ENCODE data around the gene LRRC36.
"Not testable (repeated sequence)": the region's sequence is repeated elsewhere in the genome, so short reads cannot be mapped to it uniquely, and the experiment has no call there.

The LRRC36 gene

DNA sequence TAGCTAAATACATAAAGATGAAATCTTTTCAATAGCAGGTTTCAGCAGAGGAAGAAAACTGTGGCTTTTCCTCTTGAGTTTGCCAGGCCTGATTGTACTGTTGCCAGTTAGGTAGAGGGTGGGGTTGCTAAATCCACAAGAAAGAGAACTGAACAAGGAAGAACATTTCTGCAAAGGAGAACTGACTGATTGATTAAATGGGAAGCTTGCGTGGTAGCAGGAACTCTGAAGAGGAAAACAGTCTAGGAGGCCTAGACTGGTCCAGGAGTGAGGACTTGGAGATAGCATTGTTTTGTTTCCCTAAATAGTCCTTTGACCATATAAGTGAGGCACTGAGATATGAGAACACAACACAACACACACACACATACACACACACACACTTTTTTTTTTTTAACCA, 18.8 kb downstream of the LRRC36 start:
- DNase-seq = no peak

DNA sequence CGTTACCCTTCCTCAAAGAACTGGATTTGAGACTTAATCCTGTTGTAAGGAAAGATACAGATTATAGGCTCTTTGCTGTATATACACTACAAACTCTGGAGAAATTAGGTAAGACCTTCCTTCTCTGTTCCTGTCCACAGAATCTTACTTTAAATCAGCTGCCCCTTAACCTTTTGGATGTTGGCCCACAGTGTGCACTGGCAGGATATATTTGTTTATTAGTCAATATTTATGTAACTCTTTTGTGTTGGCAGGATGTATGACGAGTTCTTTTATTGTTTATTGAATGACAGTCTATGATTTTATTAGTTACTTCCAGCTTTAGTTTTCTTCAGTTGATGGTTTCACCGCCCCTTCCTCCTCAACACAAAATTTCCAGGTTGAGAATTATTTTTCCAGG, 19.7 kb downstream of the LRRC36 start:
- DNase-seq = no peak

DNA sequence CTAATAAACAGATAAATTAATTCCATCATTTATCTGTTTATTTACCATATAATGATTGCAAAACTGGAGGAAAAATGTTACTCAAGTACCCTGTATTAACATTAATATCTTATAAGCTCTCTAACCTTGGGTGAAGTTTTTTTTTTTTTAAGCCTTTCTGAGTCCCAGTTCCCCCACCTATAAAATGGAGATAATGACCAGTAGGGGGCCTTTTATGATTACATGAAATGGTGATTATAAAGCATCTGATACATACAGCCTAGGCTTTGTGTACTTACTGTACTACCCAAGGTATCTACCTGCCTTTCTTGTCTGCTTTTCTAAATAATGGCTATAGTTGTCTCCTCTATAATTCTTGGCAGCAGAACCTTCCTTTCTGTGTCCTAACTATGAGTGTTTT, 22.6 kb downstream of the LRRC36 start:
- peak; percentile 32 for DNase-seq

DNA sequence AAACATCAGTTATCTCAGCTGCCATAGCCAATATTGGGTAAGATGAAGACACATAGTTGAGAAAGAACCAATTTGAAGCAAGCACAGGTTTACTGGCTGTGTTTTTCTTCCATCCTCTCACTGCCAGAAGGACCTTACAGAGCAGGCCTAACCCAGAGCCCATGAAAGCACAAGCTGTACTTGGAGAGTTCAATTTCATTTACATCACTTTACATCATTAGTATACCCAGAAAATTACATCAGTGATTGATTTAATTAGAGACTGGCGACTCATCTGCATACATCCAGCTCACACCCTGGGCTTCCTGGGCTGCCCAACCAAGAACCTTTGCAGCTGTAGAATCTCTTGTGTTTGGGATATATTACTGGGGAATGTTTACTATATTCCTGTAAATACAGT, 23.7 kb downstream of the LRRC36 start:
- DNase-seq = no peak

DNA sequence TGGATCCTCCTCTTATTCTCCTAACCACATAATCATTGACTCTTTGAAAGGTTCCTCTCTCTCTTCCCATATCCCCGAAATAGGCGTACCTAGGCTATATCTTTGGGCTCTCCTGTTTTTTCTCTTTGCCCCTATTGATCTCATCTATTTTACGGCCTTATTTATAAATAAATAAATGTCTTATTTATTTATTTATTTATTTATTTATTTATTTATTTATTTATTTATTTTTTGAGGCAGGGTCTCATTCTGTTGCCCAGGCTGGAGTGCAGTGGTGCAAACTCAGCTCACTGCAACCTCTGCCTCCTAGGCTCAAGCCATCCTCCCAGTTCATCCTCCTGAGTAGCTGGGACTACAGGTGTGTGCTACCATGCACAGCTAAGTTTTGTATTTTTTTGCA, 25.8 kb downstream of the LRRC36 start:
- DNase-seq = not testable (repeated sequence)

DNA sequence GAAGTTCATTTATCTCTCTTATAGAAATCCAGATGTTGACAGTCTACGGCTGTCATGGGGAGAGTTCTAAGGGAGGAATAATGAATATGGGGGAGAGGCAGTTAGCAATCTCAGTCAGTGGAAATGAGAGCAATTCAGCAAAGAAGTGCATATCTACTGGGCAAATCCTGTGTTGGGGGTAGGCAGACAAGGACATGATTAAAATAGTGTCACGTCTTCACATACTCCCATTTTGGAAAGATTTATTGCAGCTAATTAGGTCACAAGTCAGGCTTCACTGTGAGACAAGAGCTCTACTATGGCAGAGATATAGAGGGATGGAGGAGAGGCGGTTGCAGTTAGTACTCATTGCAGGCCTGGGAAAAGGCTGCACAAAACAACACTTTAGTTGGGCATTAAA, 29.8 kb downstream of the LRRC36 start:
- no peak for DNase-seq

DNA sequence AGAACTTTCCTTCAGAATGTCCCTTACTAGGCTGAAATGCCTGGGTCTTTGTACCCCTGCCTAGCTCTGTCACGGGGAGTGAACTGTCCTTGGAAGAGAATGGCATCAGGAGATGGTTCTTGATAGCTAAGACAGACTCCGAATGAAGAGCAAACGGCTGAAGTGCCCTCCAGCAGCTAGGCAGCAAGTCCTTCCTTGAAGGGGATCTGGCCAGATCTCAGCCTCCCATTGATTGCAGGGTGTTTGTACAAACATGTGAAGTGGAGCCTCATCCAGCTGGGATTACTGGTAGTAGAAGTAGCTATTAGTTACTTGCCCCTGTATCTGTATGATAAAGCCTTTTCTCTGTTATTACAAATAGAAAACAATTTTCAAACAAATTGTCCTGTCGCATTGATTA, 30.9 kb downstream of the LRRC36 start:
- no peak for DNase-seq

DNA sequence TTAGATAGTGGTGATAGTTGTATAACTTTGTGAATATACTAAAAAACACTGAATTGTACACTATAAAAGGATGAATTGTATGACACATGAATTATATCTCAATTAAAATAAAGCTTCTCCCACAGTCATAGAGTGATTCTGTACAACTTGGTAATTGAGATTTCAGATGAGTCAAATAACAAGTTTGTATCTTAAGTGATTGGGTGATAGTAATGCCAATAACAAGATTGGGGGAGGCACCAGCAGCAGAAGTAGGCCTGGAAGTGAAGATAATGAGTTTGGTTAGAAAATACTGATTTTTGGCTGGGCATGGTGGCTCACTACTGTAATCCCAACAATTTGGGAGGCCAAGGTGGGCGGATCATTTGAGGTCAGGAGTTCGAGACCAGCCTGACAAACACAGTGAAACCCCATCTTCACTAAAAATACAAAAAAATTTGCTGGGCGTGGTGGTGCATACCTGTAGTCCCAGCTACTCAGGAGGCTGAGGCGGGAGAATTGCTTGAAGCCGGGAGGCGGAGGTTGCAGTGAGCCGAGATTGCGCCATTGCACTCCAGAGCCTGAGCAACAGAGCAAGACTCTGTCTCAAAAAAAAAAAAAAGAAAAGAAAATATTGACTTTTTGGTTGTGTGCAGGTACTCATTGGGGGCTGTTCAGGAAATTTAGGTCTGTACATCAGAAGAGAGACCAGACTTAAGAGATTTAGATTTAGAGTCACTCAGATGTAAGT, 33.1 kb downstream of the LRRC36 start:
- not testable (repeated sequence) for DNase-seq

DNA sequence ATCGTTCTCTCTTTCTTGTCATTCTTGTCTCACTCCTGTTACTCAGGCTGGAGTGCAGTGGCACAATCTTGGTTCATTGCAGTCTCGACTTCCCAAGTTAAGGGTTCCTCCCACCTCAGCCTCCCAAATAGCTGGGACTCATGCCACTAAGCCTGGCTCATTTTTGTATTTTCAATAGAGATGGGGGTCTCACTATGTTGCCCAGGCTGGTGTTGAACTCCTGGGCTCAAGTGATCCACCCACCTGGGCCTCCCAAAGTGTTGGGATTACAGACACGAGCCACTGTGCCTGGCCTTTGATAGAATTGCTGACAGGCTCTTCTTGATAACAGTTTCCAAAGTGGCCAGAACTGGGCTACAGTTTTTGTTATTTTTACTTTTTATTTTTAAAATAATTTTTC, 34.4 kb downstream of the LRRC36 start:
- DNase-seq = no peak

DNA sequence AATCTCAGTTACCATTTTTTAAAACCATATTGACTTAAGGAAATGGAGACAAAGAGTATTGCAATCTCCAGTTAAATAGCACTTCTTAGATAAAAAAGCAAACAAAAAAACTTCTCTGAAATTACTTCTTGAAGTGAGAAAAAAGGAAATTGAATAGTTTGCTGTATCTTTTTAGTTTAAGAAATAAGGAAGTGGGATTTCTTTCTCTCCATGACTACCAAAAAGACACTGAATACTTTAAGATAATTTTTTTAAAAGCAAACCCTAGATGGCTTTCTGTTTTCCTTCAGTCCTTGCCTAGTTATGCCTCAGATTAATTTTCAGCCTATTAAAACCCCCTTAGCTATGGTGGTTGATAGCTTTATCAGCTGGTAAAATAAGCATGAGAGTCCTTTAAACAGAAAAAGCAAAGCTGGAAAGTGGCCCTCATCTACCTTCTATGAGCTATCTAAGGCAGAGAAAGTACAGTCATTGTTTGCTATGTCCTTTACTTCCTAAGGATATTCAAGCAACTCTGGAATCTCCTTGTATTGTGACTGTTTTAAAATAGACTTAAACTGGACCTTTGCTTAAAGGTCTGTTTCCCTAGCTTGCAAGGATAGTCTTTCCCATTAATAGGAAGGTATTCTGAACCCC, 38.1 kb downstream of the LRRC36 start:
- DNase-seq = no peak

DNA sequence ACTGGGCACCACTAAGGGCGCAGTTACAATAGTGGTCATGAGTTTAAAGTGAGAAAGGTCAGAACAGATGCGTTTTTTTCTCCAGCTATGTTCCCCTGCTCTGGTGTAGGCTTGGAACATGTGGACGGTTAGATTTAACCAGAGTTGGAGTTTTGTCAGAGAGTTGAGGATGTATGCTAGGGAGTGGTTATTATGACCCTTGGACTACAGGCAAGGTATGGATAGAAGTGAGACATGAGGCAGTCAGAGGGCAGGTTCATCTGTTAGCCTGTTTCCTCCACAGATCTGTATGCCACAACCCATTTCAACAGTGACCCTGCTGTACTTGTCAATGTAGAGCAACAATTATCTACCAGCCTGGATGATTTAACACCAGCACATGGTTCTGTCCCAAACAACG, 44.0 kb downstream of the LRRC36 start:
- no peak for DNase-seq

DNA sequence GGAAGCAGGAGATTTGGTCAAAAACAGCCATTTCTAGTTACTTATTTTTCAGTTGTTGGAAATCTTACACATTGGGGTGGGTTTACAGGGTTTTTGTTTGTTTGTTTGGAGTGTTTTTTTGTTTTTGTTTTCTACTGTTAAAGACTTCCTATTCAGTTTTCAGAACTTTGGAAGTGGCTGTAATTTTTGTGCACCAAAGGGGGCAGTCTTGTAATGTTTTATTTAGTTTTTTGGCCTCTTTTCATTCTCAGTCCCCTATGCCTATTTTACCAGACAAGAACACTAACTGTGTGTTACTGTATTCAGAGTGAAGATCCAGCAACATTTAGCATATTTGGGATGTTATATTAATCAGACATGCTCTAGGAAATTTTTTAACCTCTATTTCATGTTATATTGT, 46.0 kb downstream of the LRRC36 start:
- no peak for DNase-seq

DNA sequence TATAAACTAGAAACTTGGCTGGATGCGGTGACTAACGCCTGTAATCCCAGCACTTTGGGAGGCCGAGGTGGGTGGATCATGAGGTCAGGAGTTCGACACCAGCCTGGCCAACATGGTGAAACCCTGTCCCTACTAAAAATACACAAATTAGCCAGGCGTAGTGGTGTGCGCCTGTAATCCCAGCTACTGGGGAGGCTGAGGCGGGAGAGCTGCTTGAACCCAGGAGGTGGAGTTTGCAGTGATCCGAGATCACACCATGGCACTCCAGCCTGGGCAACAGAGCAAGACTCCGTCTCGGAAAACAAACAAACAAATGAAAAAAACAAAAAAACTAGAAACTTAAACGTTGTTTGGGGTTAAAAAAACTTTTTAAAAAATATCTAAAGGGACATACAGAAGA, 49.4 kb downstream of the LRRC36 start:
- DNase-seq = not testable (repeated sequence)

DNA sequence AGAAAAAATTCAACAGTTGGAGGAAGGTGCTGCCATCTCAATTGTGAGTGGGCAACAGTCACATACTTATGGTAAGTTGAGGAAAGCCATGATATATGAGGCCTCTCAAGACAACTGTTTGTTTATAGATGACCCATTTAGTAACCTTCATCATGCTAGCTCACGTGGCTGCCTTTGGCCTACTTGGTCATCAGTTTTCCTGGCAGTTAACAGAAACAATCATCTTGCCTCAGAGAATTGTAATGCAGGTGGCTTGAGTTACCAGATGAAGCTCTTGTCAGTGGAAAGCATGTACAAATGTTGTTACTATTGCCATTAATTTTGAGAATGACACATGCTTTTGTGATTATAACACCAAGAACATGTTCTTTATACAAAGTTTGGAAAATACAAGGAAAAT, 52.0 kb downstream of the LRRC36 start:
- DNase-seq = no peak

DNA sequence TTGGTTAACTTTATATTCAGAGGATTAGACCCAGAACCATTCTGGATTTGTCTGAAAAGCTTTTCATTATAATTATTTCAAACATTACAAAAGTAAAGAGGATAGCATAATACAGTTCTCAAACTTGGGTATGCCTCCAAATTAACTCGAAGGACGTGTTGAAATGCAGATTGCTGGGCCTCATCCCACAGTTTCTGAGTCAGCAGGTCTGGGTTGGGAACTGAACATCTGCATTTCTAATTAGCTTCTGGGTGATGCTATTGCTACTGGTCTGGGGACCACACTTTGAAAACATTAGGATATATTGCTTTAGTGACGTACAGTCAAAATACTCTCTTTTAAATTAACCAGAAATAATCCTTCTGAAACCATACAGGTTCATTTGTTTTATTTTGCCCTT, 56.7 kb downstream of the LRRC36 start:
- no peak for DNase-seq

DNA sequence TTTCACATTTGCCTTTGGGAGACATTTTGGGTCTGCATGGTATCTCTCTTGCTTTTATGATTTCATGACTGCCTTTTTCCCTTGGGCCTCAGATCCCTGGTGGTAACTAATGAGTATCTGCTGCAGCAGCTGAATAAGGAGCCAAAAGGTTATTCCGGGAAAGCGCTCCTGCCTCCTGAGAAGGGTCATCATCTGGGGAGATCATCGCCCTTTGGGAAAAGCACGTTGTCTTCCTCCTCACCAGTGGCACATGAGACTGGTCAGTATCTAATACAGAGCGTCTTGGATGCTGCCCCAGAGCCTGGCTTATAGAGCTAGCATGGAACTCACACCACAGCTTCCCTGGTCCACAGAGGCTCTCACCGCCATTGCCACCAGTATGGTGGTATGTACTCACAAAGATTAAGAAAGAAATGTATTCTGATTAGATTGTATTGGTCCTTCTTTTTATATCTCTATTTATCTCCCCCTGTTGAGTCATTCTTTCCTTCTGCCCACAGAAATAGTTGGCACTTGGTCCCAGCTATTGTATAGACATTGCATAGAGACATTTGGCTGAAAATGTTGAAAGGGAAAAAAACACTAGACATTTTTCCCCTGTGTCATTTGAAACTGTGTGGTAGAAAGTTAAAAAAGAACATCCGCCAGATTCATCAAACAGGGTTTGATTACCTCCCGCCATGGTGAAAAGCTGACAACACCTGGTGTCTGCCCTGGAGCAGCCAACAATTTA, 58.3 kb downstream of the LRRC36 start:
- DNase-seq = no peak

DNA sequence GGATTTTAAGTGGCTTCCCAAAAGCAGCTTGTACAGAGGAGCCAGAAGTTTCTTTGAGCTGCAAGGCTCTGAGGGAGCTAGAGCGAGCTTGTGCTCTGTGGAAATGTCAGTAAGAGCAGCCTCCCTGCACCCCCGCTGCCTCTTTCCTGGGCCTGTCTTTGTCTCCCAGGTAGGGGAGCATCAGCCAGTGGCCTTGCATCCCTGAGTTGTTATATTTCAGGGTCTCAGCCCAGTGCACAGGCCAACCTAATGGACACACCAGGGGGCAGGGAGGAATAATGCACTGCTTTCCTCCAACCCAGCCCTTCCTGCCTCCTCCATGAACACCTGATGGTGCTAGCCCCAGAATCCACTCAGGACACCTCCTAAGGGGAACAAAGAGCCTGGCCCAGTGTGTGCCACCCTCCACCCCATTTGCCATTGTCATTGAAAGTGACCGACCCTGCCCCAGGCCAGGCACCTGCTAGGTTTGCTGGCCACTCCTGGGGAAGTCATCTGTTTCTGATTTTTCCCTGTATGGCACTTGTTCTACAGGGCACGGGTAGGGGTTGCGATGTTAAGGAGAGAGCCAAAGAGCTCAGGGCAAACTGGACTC, 60.3 kb downstream of the LRRC36 start:
- no peak for DNase-seq

DNA sequence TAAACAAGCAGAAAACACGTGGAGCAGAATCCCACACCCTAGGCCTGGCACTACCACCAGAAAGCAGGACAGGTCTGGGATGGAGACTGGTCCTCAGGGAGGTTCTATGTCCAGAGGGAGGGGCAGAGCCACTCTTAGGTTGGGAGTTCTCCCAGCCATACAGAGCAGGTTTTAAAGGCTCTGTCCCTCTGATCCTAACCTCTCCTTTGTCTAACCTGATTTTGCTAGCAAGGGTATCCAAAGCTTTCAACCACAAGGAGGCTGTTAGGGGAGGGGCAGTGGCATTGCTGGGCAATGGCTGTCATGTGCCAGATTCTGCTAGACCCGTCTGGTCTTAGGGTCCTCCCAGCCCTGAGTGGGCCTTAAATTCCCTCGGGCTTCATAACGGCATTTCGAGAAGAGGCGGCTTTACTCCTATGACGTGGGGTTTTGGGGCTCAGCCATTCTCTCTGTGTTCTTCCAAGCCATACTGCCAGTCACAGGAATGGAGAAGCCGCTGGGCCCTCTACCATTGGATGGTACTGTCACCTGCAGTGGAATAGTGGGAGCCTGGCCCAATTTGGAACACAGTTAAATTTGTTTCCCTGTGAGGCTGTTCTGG, 61.0 kb downstream of the LRRC36 start:
- DNase-seq = no peak

DNA sequence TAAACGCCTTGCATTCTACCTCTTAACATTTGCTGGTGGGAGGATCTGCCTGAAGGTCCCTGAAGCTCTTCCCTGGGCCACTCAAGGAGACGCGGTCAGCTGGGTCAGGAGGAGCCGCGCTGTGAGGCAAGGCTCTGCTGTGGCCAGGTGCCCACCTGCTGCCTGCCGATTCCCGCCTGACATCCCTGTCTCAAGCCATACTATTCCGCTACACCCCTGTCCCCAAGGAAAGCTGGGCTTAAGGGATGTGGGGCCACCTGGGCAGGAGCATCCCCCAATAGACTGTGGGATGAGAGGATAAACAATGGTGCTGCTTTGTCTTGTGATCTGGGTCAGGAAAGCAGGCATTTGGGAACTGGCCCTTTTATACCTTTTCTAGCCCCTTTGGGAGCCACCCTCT, 61.6 kb downstream of the LRRC36 start:
- no peak for DNase-seq

DNA sequence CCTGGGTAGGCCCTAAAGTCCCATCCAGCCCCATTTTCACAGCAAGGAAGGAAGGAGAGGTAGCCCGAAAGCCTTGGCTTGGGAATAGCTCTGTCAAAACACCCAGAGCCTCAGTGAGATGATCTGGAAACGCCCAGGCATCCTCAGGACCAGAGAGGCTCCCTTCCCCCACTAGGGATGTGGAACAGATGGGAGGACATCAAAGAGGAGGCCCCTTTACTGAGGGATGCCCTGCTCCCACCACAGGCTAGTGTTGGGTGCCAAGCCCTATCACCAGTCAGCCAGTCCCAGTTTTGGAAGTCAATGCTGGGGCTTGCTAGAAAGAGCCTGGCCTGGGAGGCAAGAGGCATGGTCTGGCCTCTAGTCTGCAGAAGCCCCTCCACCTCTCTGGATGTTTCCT, 62.0 kb downstream of the LRRC36 start:
- DNase-seq = no peak

DNA sequence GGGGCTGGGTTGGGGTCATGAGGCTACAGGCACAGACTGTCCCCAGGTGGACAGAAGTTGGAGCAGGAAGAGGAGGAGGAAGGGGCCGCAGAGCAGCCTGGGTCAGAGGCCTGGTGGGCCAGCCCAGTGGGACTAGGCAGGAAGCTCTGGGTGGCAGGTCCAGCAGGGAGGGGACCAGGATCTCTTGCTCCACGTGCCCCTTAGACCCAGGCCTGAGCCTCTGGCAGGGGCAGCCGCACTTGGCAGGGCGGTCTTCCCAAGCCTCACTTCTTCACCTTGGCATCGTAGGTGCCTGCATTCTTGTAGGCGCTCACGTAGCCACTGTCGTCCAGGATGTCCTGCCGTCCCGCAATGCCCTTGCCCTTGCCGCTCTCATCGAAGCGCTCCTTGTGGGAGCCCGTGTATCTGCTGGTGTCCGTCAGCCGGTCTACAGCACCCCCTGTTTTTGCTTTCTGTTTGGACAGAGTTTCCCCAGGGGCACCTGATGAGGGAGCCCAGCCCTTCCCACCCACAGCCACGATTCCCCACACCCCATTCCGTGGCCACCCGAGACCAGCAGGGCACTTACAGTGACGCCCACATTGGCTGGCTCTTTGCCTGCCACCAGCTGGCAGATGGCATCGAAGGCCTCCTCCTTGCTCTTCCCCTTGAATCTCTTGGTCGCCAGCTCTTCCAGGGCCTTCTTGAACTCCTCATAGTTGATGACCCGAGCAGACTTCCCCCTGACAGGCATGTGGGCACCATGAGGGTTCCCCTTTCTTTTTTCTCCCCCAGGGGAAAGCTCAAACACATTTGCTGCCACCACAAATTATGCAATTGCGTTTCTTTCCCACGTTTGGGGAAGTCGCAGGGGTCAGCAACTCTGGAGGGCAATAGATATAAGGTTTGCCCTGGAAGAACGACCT, 63.5 kb downstream of the LRRC36 start:
- DNase-seq = no peak

DNA sequence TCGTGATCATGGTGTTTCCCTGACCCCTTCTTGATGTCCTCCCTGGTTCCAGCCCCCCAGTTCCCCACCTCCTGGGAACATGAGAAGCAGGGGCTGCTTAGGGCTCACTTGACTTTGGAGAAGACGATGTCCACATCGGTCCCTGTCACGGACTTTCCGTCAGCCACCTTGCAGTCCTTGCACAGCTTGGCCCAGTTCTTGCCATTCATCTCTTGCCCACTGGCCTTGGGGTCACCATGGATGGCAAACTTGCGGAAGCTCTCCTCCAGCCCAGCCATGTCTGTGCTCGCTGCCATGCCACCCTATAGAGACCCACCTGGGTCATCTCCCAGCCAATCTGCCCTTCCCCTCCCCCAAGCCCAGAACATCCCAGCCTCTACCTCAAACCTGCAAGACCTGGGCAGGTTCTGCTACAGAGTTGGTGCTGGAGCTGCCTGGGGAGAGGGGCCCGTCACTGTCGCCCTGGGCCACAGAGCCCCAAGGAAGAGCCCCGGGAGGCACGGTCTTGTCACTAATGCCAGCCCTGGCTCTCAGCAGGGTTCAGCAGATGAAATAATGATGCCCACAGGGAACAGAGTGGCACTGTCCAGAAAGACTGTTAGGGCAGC, 64.3 kb downstream of the LRRC36 start:
- no peak for DNase-seq
